Gastroesophageal sphincter (tissue), 4 donors: ENCODE results near the gene MOK. TPM values are rescaled to one million over a fixed set of nuclear protein-coding genes. Genes with fewer than 3 reads are reported as not detected.

Experiments
- ATAC-seq: fragments of 150-250 bp; one replicate; pipeline ENCODE4 v1.9.1; 2016; ENCODE audit warnings: mild to moderate bottlenecking, moderate library complexity
- H3K27ac ChIP-seq, 4 donors: fragments of 200-600 bp; sonication (generic) in 3 of 4; 1 replicate in 3 of 4; 2 replicates in 1 of 4; pipeline ENCODE4 v1.5.1; 2016 to 2019
- H3K27me3 ChIP-seq: fragments of 200-600 bp; sonication (generic); one replicate; pipeline ENCODE4 v1.5.1; 2019
- H3K36me3 ChIP-seq, 2 donors: fragments of 200-600 bp; sonication (generic); one replicate each; pipeline ENCODE4 v1.5.1; 2019; ENCODE audit warnings: control low read depth in 1 of 2
- H3K4me1 ChIP-seq, 3 donors: fragments of 200-600 bp; sonication (generic); 1 replicate in 2 of 3; 2 replicates in 1 of 3; pipeline ENCODE4 v1.5.1; 2016 to 2019; ENCODE audit warnings: control low read depth in 2 of 3
- H3K4me3 ChIP-seq, 2 donors: fragments of 200-600 bp; sonication (generic); one replicate each; pipeline ENCODE4 v1.5.1; 2019; ENCODE audit warnings: mild to moderate bottlenecking in 1 of 2, moderate library complexity in 1 of 2
- H3K9me3 ChIP-seq, 3 donors: fragments of 200-600 bp; sonication (generic); one replicate each; pipeline ENCODE4 v1.5.1; 2017 to 2019; ENCODE audit warnings: control low read depth in 2 of 3
- EP300 ChIP-seq: sonication (generic); formaldehyde crosslinking; IDR thresholded peaks from one replicate; pipeline ENCODE4 v1.6.1; 2017; ENCODE audit warnings: antibody characterized with exemption, mild to moderate bottlenecking
- POLR2A ChIP-seq, 2 donors: fragments of 450-650 bp; IDR thresholded peaks; one replicate each; pipeline ENCODE4 v1.6.1; 2017; ENCODE audit warnings: antibody characterized with exemption in 2 of 2, mild to moderate bottlenecking in 2 of 2, moderate library complexity in 1 of 2
- POLR2AphosphoS5 ChIP-seq: sonication (generic); formaldehyde crosslinking; IDR thresholded peaks from one replicate; pipeline ENCODE4 v1.6.1; 2017; ENCODE audit warnings: antibody characterized with exemption
- whole genome bisulfite sequencing, 2 donors: methylation state at CpG; one replicate each; pipeline ENCODE4 v1.1.5; 2018; ENCODE audit warnings: low coverage in 1 of 2; 5-methylcytosine and 5-hydroxymethylcytosine counted together
- total RNA-seq, 4 donors: library from RNA; depleted of rRNA; stranded (reverse); fragments of >200 nt; gene quantifications; one replicate each; pipeline ENCODE4 v1.1.0, GENCODE V29; 2016
- TF ChIP-seq, protein P1 (sequence below), 4 experiments: fragments of 200-600 bp in 2 of 4; fragments of 450-650 bp in 2 of 4; sonication (generic) in 1 of 4; IDR thresholded peaks; one replicate each; pipeline ENCODE4 v1.5.1; 2017 to 2019; ENCODE audit warnings: antibody characterized with exemption in 4 of 4, mild to moderate bottlenecking in 2 of 4, moderate library complexity in 2 of 4

The MOK gene
- total RNA-seq, 4 donors from 2014 or later, result 10.6 to 15.4 (median 10.7) TPM

GRCh38 chr14:102208741-102209140 lies 96.2 kb downstream of the MOK start:
- Histone ChIP-seq H3K4me3 (no peak overlapping the region), H3K4me1 (peaks cover 0 to under 1% (median 0%) of the 10 kb centered on the region in 3 donors), H3K9me3 (no peaks in the 10 kb centered on the region), H3K27me3 (no peaks in the 10 kb centered on the region), H3K36me3 (peaks cover 0 to 86% of the 10 kb centered on the region in 2 donors), H3K27ac (no peak overlapping the region)
- no peak for TF ChIP-seq EP300
- TF ChIP-seq, protein P1, sequence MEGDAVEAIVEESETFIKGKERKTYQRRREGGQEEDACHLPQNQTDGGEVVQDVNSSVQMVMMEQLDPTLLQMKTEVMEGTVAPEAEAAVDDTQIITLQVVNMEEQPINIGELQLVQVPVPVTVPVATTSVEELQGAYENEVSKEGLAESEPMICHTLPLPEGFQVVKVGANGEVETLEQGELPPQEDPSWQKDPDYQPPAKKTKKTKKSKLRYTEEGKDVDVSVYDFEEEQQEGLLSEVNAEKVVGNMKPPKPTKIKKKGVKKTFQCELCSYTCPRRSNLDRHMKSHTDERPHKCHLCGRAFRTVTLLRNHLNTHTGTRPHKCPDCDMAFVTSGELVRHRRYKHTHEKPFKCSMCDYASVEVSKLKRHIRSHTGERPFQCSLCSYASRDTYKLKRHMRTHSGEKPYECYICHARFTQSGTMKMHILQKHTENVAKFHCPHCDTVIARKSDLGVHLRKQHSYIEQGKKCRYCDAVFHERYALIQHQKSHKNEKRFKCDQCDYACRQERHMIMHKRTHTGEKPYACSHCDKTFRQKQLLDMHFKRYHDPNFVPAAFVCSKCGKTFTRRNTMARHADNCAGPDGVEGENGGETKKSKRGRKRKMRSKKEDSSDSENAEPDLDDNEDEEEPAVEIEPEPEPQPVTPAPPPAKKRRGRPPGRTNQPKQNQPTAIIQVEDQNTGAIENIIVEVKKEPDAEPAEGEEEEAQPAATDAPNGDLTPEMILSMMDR (IDR thresholded peaks at IDR 0.05), result no peak
- no peak for TF ChIP-seq POLR2A (IDR thresholded peaks at IDR 0.05)
- TF ChIP-seq POLR2AphosphoS5, result no peak
- 53 to 86% methylated on average over 2 to 11 of the region's 17 CpGs for WGBS, 2 donors
- no peak for ATAC-seq

- Histone ChIP-seq H3K27ac (no peak overlapping the region), H3K4me3 (no peak overlapping the region), H3K4me1 (no peaks in the 10 kb centered on the region), H3K9me3 (no peaks in the 10 kb centered on the region), H3K27me3 (no peaks in the 10 kb centered on the region), H3K36me3 (peaks cover 0 to 93% of the 10 kb centered on the region in 2 donors)
- no peak for ATAC-seq
- 80 to 92% methylated on average over 10 to 11 of the region's 13 CpGs for WGBS, 2 donors
- TF ChIP-seq POLR2AphosphoS5, result no peak
- no peak for TF ChIP-seq POLR2A (IDR thresholded peaks at IDR 0.05)
- no peak for TF ChIP-seq EP300
- TF ChIP-seq, protein P1 (IDR thresholded peaks at IDR 0.05), result no peak
Observed at GRCh38 chr14:102207831-102208365, 97.1 kb downstream of the MOK start.

DNA sequence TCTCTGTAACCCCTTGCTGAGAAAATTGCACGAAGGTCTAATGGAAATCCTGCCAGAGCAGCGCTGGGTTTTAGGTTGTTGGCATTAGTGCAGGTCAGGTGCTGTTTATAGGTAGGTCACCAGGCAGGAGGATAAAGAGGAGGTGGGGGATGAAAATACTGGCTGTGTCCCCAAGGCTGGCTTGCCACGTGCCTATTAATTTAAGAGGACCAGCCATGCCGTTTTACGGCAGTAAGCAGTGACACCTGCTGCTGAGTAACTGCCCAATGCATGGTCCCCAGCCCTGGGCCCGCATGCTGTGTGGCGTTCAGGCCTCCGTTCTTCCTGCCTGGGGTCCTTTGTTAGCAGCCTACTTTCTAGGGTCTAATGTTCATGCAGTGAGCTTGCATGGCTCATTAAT lies 98.0 kb downstream of the MOK start:
- Histone ChIP-seq H3K27me3 (no peaks in the 10 kb centered on the region), H3K4me3 (no peak overlapping the region), H3K36me3 (peaks cover 0 to 90% of the 10 kb centered on the region in 2 donors), H3K27ac (no peak overlapping the region), H3K9me3 (no peaks in the 10 kb centered on the region), H3K4me1 (no peaks in the 10 kb centered on the region)
- TF ChIP-seq POLR2AphosphoS5, result no peak
- no peak for TF ChIP-seq EP300
- TF ChIP-seq, protein P1 (IDR thresholded peaks at IDR 0.05), result no peak
- no peak for TF ChIP-seq POLR2A (IDR thresholded peaks at IDR 0.05)
- ATAC-seq, result no peak
- WGBS, 2 donors, result 60 to 76% methylated on average over 2 to 8 of the region's 8 CpGs

DNA sequence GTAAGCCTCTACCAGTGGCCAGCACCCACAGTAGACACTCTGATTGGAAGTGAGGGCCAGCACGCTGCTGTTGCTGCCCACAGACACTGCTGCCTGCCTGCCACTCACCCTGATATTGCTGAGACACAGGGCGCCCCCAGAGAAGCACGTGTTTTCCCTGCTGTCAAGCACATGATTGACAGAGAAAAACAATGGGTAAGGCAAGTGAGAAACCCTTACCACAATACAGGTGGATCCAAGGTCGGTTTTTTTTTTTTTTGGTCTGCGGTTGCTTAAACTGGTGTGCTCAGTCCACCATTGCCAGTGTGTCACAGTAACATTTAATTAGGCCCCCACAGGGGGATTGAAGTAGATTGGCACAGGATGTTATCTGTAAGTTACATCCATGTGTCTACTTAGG lies 99.4 kb downstream of the MOK start:
- no peak overlapping the region for H3K27ac ChIP-seq
- H3K4me3 ChIP-seq, result no peak overlapping the region
- no peak for TF ChIP-seq POLR2AphosphoS5
- TF ChIP-seq EP300, result no peak
- TF ChIP-seq, protein P1 (IDR thresholded peaks at IDR 0.05), result no peak
- TF ChIP-seq POLR2A (IDR thresholded peaks at IDR 0.05), result no peak
- H3K36me3 ChIP-seq, result peaks cover 0 to 94% of the 10 kb centered on the region in 2 donors
- ATAC-seq, result no peak
- H3K9me3 ChIP-seq, result no peaks in the 10 kb centered on the region
- H3K27me3 ChIP-seq, result no peaks in the 10 kb centered on the region
- H3K4me1 ChIP-seq, result no peaks in the 10 kb centered on the region
- WGBS, 2 donors, result 88 to 89% methylated on average over 4 to 5 of the region's 5 CpGs

- TF ChIP-seq POLR2AphosphoS5, result no peak
- no peak for TF ChIP-seq POLR2A (IDR thresholded peaks at IDR 0.05)
- TF ChIP-seq, protein P1 (IDR thresholded peaks at IDR 0.05), result no peak
- TF ChIP-seq EP300, result no peak
- no peak for ATAC-seq
- no peaks in the 10 kb centered on the region for H3K4me1 ChIP-seq
- no peak overlapping the region for H3K27ac ChIP-seq
- H3K27me3 ChIP-seq, result no peaks in the 10 kb centered on the region
- no peaks in the 10 kb centered on the region for H3K9me3 ChIP-seq
- no peak overlapping the region for H3K4me3 ChIP-seq
- WGBS, 2 donors, result 65 to 85% methylated on average over 4 to 5 of the region's 6 CpGs
- H3K36me3 ChIP-seq, result peaks cover 0 to 93% of the 10 kb centered on the region in 2 donors
Observed at GRCh38 chr14:102203382-102203781, 101.6 kb downstream of the MOK start.
